Measurements from ENCODE around the gene GZMM. TPM values are rescaled to one million over a fixed set of nuclear protein-coding genes. Genes with fewer than 3 reads are reported as not detected.

GZMM gene
- total and polyA plus RNA-seq, 2 of the 13 experiments (the other 11 are each of a cell fraction or from before 2014, with no cell fraction given) = 0.07 TPM; not detected in 1

- TF ChIP-seq E2F1 (CRISPR knock-in tag; IDR thresholded peaks at IDR 0.05) = peak; percentile 28; the same call in 1 of the 2 replicates
- TF ChIP-seq RBM22 (optimal IDR thresholded peaks at IDR 0.05; ENCODE audit: low read length) = no peak
- TF ChIP-seq ZNF574 (CRISPR knock-in tag; IDR thresholded peaks at IDR 0.05) = peak; percentile 83
- no peak for TF ChIP-seq KDM4B (CRISPR knock-in tag; IDR thresholded peaks at IDR 0.05)
- no peak; the same call in 1 of the 2 replicates for TF ChIP-seq ZSCAN22 (CRISPR knock-in tag; IDR thresholded peaks at IDR 0.05)
- 0 out of 2 replicates have a peak, but pooled peaks have one; percentile 27 for TF ChIP-seq FOXA3 (CRISPR knock-in tag; IDR thresholded peaks at IDR 0.05)
- TF ChIP-seq FOXK2 (IDR thresholded peaks at IDR 0.05) = no peak
- no peak for TF ChIP-seq TRIM22 (IDR thresholded peaks at IDR 0.05)
- peak; percentile 85; the same call in 1 of the 2 replicates for TF ChIP-seq ZNF772 (CRISPR knock-in tag; IDR thresholded peaks at IDR 0.05)
- TF ChIP-seq ZMYM3 (CRISPR knock-in tag; IDR thresholded peaks at IDR 0.05) = peak; percentile 80
- peak; percentile 55; the same call in 1 of the 2 replicates for TF ChIP-seq ZNF362 (CRISPR knock-in tag; IDR thresholded peaks at IDR 0.05; ENCODE audit: borderline replicate concordance)
- TF ChIP-seq MLXIP (CRISPR knock-in tag; IDR thresholded peaks at IDR 0.05; ENCODE audit: borderline replicate concordance) = no peak
- TF ChIP-seq MXD4 (CRISPR knock-in tag; IDR thresholded peaks at IDR 0.05) = peak; percentile 50; the same call in 1 of the 2 replicates
- TF ChIP-seq PTBP1 (IDR thresholded peaks at IDR 0.05; ENCODE audit: low read depth, low read length, poor library complexity, severe bottlenecking) = no peak
- TF ChIP-seq KLF12 (CRISPR knock-in tag; IDR thresholded peaks at IDR 0.05; ENCODE audit: borderline replicate concordance) = peak; percentile 77; the same call in 1 of the 2 replicates
- TF ChIP-seq HDAC6 (IDR thresholded peaks at IDR 0.05; ENCODE audit: low read depth, low read length) = no peak
- no peak for TF ChIP-seq GATA4 (IDR thresholded peaks at IDR 0.05; ENCODE audit: borderline replicate concordance, low read depth)
- TF ChIP-seq ZNF333 (CRISPR knock-in tag; IDR thresholded peaks at IDR 0.05; ENCODE audit: borderline replicate concordance) = no peak
- peak; percentile 91; the same call in 1 of the 2 replicates for TF ChIP-seq ZNF788 (CRISPR knock-in tag; IDR thresholded peaks at IDR 0.05; ENCODE audit: borderline replicate concordance)
- peak; percentile 85 for TF ChIP-seq MEF2D (CRISPR knock-in tag; IDR thresholded peaks at IDR 0.05)
- peak; percentile 74; the same call in 1 of the 2 replicates for TF ChIP-seq ZNF776 (CRISPR knock-in tag; IDR thresholded peaks at IDR 0.05)
Measured at GRCh38 chr19:524062-524674, 19.7 kb upstream of the GZMM start (continued).

Data from HepG2 (cell line).